Measurements from ENCODE around the gene FAM78B. TPM values are rescaled to one million over a fixed set of nuclear protein-coding genes. Genes with fewer than 3 reads are reported as not detected.

The FAM78B gene
- total and polyA plus RNA-seq, 4 donors: 0.26 to 3.4 (median 1.1) TPM

- Histone ChIP-seq H3K27ac (ENCODE audit: low read depth in 1 of 2, low read length in 2 of 2) (no peak overlapping the region), H3K4me3 (ENCODE audit: low read length in 2 of 2) (no peak overlapping the region), H3K9me3 (ENCODE audit: control insufficient read depth, low read length) (peaks cover 3% of the 10 kb centered on the region), H3K4me1 (ENCODE audit: control insufficient read depth in 1 of 2, insufficient read depth in 2 of 2, low read length in 2 of 2) (no peaks in the 10 kb centered on the region), H3K36me3 (ENCODE audit: control insufficient read depth in 1 of 2, insufficient read depth in 2 of 2, low read length in 1 of 2) (no peaks in the 10 kb centered on the region), H3K27me3 (ENCODE audit: control insufficient read depth in 1 of 2, insufficient read depth in 2 of 2, low read length in 1 of 2) (no peaks in the 10 kb centered on the region)
- intact Hi-C loops (cut with DNase I): no loop called here
- 85 to 100% methylated on average over 1 of the region's 1 CpG for WGBS, 2 donors
- ATAC-seq (ENCODE audit: low FRiP score): no peak
- DNase-seq: no peak
These were observed 134.7 kb downstream of the FAM78B start for GRCh38 chr1:166031932-166032571.

DNA sequence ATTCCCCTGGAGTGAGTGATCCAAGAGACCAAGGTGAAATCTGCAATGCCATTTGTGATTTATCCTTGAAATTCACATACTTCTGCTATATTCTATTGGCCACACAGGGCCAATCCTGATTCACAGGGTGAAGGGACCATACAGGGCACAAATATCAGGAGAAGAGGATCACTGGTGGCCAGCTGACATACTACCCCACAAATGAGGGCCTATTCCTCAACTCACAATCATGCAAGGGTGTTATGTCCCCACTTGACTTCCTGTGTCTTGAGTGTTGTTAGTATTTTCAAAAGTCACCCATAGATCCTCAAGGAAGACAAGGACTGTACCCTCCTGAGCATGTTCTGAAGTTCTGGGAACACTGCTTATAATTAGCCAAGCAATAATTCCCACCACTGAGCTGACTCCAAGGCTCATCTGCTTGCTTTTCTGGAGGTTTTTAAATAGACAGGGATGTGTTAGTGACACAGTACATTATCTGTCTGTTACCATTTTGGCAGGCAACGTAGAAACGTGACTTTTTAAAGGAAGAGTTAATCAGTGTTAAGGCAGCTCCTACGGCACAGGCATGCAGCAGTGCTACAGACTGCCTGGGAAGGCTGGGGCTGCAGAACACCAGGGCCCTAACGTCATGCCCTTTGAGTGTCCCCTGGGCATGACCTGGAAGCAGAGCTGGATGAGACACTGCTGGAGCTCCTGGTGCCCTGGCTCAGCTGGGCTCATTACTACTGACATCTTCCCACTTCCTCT, 137.4 kb downstream of the FAM78B start:
- no peak overlapping the region for H3K4me3 ChIP-seq (ENCODE audit: low read length in 2 of 2)
- H3K27ac ChIP-seq (ENCODE audit: low read depth in 1 of 2, low read length in 2 of 2): no peak overlapping the region
- 64% methylated on average over 4 of the region's 4 CpGs for WGBS, 2 donors
- no peak for DNase-seq
- no peak for ATAC-seq (ENCODE audit: low FRiP score)
- no peaks in the 10 kb centered on the region for H3K36me3 ChIP-seq (ENCODE audit: control insufficient read depth in 1 of 2, insufficient read depth in 2 of 2, low read length in 1 of 2)
- peaks cover 2% of the 10 kb centered on the region for H3K9me3 ChIP-seq (ENCODE audit: control insufficient read depth, low read length)
- H3K27me3 ChIP-seq (ENCODE audit: control insufficient read depth in 1 of 2, insufficient read depth in 2 of 2, low read length in 1 of 2): no peaks in the 10 kb centered on the region
- no peaks in the 10 kb centered on the region for H3K4me1 ChIP-seq (ENCODE audit: control insufficient read depth in 1 of 2, insufficient read depth in 2 of 2, low read length in 2 of 2)
- intact Hi-C loops (cut with DNase I): no loop called here

GRCh38 chr1:166026555-166026954, 140.2 kb downstream of the FAM78B start:
- intact Hi-C loops (cut with DNase I): no loop called here
- Histone ChIP-seq H3K9me3 (ENCODE audit: control insufficient read depth, low read length) (peaks cover 2% of the 10 kb centered on the region), H3K36me3 (ENCODE audit: control insufficient read depth in 1 of 2, insufficient read depth in 2 of 2, low read length in 1 of 2) (no peaks in the 10 kb centered on the region), H3K4me3 (ENCODE audit: low read length in 2 of 2) (no peak overlapping the region), H3K27me3 (ENCODE audit: control insufficient read depth in 1 of 2, insufficient read depth in 2 of 2, low read length in 1 of 2) (no peaks in the 10 kb centered on the region), H3K4me1 (ENCODE audit: control insufficient read depth in 1 of 2, insufficient read depth in 2 of 2, low read length in 2 of 2) (no peaks in the 10 kb centered on the region), H3K27ac (ENCODE audit: low read depth in 1 of 2, low read length in 2 of 2) (no peak overlapping the region)
- 73 to 81% methylated on average over 1 of the region's 1 CpG for WGBS, 2 donors
- ATAC-seq (ENCODE audit: low FRiP score) (no peak), DNase-seq (no peak)

- Histone ChIP-seq H3K9me3 (ENCODE audit: control insufficient read depth, low read length) (peaks cover 2% of the 10 kb centered on the region), H3K4me1 (ENCODE audit: control insufficient read depth in 1 of 2, insufficient read depth in 2 of 2, low read length in 2 of 2) (no peaks in the 10 kb centered on the region), H3K27me3 (ENCODE audit: control insufficient read depth in 1 of 2, insufficient read depth in 2 of 2, low read length in 1 of 2) (no peaks in the 10 kb centered on the region), H3K27ac (ENCODE audit: low read depth in 1 of 2, low read length in 2 of 2) (no peak overlapping the region), H3K4me3 (ENCODE audit: low read length in 2 of 2) (no peak overlapping the region), H3K36me3 (ENCODE audit: control insufficient read depth in 1 of 2, insufficient read depth in 2 of 2, low read length in 1 of 2) (no peaks in the 10 kb centered on the region)
- WGBS, 2 donors: 53 to 55% methylated on average over 2 of the region's 2 CpGs
- intact Hi-C loops (cut with DNase I): no loop called here
- DNase-seq (no peak), ATAC-seq (ENCODE audit: low FRiP score) (no peak)
These were observed 140.7 kb downstream of the FAM78B start for GRCh38 chr1:166026143-166026542.

DNA sequence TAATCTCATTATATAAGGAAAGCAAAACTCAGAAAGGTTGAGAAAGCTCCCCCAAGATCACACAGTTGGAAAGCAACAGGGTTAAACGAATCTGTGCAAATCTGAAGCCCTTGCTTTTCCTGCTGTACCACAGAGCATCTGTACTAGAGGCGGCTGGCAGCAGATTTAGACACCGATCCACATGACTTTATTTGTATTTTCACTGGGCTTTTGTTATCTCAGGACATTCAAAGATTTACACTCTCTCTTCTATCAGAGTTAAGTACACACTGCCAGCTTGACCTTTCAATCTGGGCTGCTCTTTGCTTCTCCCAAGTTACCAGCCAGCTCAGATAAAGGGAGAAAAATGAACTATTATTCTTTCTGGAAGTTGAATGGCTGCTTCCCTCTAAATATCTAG, 146.6 kb downstream of the FAM78B start:
- 6 to 16% methylated on average over 3 of the region's 3 CpGs for WGBS, 2 donors
- no peak for ATAC-seq (ENCODE audit: low FRiP score)
- Histone ChIP-seq H3K27ac (ENCODE audit: low read depth in 1 of 2, low read length in 2 of 2) (no peak overlapping the region), H3K9me3 (ENCODE audit: control insufficient read depth, low read length) (no peaks in the 10 kb centered on the region), H3K4me1 (ENCODE audit: control insufficient read depth in 1 of 2, insufficient read depth in 2 of 2, low read length in 2 of 2) (no peaks in the 10 kb centered on the region), H3K4me3 (ENCODE audit: low read length in 2 of 2) (no peak overlapping the region), H3K36me3 (ENCODE audit: control insufficient read depth in 1 of 2, insufficient read depth in 2 of 2, low read length in 1 of 2) (no peaks in the 10 kb centered on the region), H3K27me3 (ENCODE audit: control insufficient read depth in 1 of 2, insufficient read depth in 2 of 2, low read length in 1 of 2) (no peaks in the 10 kb centered on the region)
- intact Hi-C loops (cut with DNase I): no loop called here
- no peak for DNase-seq

Small RNAs within 50 kb of the gene (microRNA-seq; reads per million reads assigned to microRNA genes)
- gene MIR921: 0 reads per million in 2 donors

All from aorta (tissue), 5 donors.